Measurements from ENCODE around the gene ROCK2.

DNA sequence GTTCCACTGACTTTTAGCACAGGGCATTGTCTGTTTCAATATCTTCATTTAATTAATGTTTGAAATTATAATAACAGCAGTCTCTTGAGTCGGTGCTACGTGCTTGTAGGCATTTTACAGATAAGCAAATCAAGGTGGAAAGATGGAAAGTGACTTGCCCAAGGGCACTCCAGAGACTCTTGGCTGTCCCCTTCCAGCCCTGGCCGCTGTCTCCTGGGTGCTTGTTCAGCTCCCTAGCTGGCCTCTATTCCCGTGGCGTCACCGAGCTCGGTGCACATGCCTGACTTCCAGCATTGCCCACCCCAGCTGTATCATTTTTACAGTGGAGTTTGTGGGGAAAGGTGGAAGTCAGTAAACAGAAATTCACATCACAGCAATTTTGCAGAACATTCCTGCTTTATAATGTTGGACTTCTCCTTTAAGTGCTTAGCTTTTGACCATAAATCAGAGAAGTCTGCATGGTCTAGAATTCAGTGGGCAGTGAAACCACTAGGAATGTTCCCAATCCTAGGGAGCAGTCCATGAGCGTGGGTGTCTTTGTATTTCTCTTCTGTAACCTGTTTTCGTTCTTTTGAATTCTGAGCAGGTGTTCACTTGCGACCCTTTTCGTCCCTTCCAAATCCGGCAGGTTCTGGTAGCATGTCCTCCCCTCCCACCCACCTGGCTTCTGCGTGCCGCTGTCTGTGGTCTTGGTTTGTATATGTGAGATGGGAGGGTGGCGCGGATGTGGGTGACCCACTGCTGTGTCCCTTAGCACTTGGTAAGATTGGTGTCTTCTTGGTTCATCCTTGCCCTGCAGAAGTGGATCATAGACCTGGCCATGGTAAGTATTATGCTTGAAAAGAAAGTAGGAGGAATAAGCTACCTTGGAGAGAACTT is 180.8 kb downstream of the ROCK2 start:
- TF ChIP-seq, protein P1, sequence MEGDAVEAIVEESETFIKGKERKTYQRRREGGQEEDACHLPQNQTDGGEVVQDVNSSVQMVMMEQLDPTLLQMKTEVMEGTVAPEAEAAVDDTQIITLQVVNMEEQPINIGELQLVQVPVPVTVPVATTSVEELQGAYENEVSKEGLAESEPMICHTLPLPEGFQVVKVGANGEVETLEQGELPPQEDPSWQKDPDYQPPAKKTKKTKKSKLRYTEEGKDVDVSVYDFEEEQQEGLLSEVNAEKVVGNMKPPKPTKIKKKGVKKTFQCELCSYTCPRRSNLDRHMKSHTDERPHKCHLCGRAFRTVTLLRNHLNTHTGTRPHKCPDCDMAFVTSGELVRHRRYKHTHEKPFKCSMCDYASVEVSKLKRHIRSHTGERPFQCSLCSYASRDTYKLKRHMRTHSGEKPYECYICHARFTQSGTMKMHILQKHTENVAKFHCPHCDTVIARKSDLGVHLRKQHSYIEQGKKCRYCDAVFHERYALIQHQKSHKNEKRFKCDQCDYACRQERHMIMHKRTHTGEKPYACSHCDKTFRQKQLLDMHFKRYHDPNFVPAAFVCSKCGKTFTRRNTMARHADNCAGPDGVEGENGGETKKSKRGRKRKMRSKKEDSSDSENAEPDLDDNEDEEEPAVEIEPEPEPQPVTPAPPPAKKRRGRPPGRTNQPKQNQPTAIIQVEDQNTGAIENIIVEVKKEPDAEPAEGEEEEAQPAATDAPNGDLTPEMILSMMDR (IDR thresholded peaks at IDR 0.05) = no peak
- no peak for TF ChIP-seq POLR2A (IDR thresholded peaks at IDR 0.05)
- TF ChIP-seq EP300 (IDR thresholded peaks at IDR 0.05) = no peak
